ENCODE results near the gene DIS3L2. TPM values are rescaled to one million over a fixed set of nuclear protein-coding genes. Genes with fewer than 3 reads are reported as not detected.

Gene DIS3L2
- total RNA-seq, 2 donors from 2014 or later: 22.6 to 32.3 TPM

GRCh38 chr2:232239951-232240681 lies 278.6 kb downstream of the DIS3L2 start:
- Histone ChIP-seq H3K4me1 (no peaks in the 10 kb centered on the region), H3K9ac (ENCODE audit: low read depth in 2 of 2, low read length in 2 of 2) (no peak overlapping the region), H3K9me3 (no peaks in the 10 kb centered on the region), H3K4me3 (no peak overlapping the region), H3K36me3 (no peaks in the 10 kb centered on the region), H3K27ac (no peak overlapping the region), H3K27me3 (no peaks in the 10 kb centered on the region)
- TF ChIP-seq CTCF (IDR thresholded peaks at IDR 0.05): no peak
- intact Hi-C loops (cut with DNase I): no loop called here
- no peak for DNase-seq

GRCh38 chr2:232240906-232241305 lies 279.4 kb downstream of the DIS3L2 start:
- intact Hi-C loops (cut with DNase I): no loop called here
- Histone ChIP-seq H3K9ac (ENCODE audit: low read depth in 2 of 2, low read length in 2 of 2) (no peak overlapping the region), H3K36me3 (no peaks in the 10 kb centered on the region), H3K4me1 (no peaks in the 10 kb centered on the region), H3K27me3 (no peaks in the 10 kb centered on the region), H3K4me3 (no peak overlapping the region), H3K27ac (no peak overlapping the region), H3K9me3 (no peaks in the 10 kb centered on the region)
- TF ChIP-seq CTCF (IDR thresholded peaks at IDR 0.05): no peak
- no peak for DNase-seq

GRCh38 chr2:232242316-232242715 lies 280.8 kb downstream of the DIS3L2 start:
- Histone ChIP-seq H3K27ac (no peak overlapping the region), H3K9me3 (no peaks in the 10 kb centered on the region), H3K9ac (ENCODE audit: low read depth in 2 of 2, low read length in 2 of 2) (no peak overlapping the region), H3K27me3 (no peaks in the 10 kb centered on the region), H3K4me1 (no peaks in the 10 kb centered on the region), H3K36me3 (no peaks in the 10 kb centered on the region), H3K4me3 (no peak overlapping the region)
- DNase-seq: no peak
- no peak for TF ChIP-seq CTCF (IDR thresholded peaks at IDR 0.05)
- intact Hi-C loops (cut with DNase I): no loop called here

- Histone ChIP-seq H3K9me3 (no peaks in the 10 kb centered on the region), H3K9ac (ENCODE audit: low read depth in 2 of 2, low read length in 2 of 2) (no peak overlapping the region), H3K4me3 (no peak overlapping the region), H3K4me1 (no peaks in the 10 kb centered on the region), H3K27me3 (no peaks in the 10 kb centered on the region), H3K27ac (no peak overlapping the region), H3K36me3 (no peaks in the 10 kb centered on the region)
- TF ChIP-seq CTCF (IDR thresholded peaks at IDR 0.05): no peak
- no peak for DNase-seq
- intact Hi-C loops (cut with DNase I): no loop called here
These were observed 283.6 kb downstream of the DIS3L2 start for GRCh38 chr2:232245111-232245510.

- Histone ChIP-seq H3K4me1 (no peaks in the 10 kb centered on the region), H3K9me3 (no peaks in the 10 kb centered on the region), H3K27ac (no peak overlapping the region), H3K9ac (ENCODE audit: low read depth in 2 of 2, low read length in 2 of 2) (no peak overlapping the region), H3K27me3 (no peaks in the 10 kb centered on the region), H3K4me3 (no peak overlapping the region), H3K36me3 (no peaks in the 10 kb centered on the region)
- no peak for DNase-seq
- intact Hi-C loops (cut with DNase I): no loop called here
- no peak for TF ChIP-seq CTCF (IDR thresholded peaks at IDR 0.05)
These were observed 284.7 kb downstream of the DIS3L2 start for GRCh38 chr2:232246245-232246644.
